Colonic mucosa (tissue), 4 donors: ENCODE results near the gene PNMA8A. TPM values are rescaled to one million over a fixed set of nuclear protein-coding genes. Genes with fewer than 3 reads are reported as not detected.

Experiments
- DNase-seq: peaks from one replicate; pipeline ENCODE4 v3.0.0-alpha.2; 2020
- H3K27ac ChIP-seq: fragments of 200-600 bp; one replicate; pipeline ENCODE4 v1.8.0; 2021
- H3K27me3 ChIP-seq: fragments of 200-600 bp; one replicate; pipeline ENCODE4 v1.8.0; 2021
- H3K36me3 ChIP-seq: fragments of 200-600 bp; one replicate; pipeline ENCODE4 v1.8.0; 2021
- H3K4me1 ChIP-seq: fragments of 200-600 bp; one replicate; pipeline ENCODE4 v1.8.0; 2021; ENCODE audit warnings: mild to moderate bottlenecking
- H3K4me3 ChIP-seq: fragments of 200-600 bp; one replicate; pipeline ENCODE4 v1.8.0; 2021
- H3K9ac ChIP-seq, 2 donors: one replicate each; pipeline ENCODE4 v1.7.0; 2013; ENCODE audit warnings: control low read depth in 2 of 2, low read depth in 2 of 2, low read length in 2 of 2
- H3K9me3 ChIP-seq: fragments of 200-600 bp; one replicate; pipeline ENCODE4 v1.8.0; 2021
- CTCF ChIP-seq: fragments of 200-600 bp; IDR thresholded peaks from one replicate; pipeline ENCODE4 v1.8.0; 2022; ENCODE audit warnings: antibody characterized with exemption, mild to moderate bottlenecking
- intact Hi-C: fragments of 100-400 bp; cut with DNase I; formaldehyde crosslinking; loops from one replicate; pipeline ENCODE4 v1.14.1; 2022
- total RNA-seq, 2 donors: library from RNA; stranded (reverse); fragmentation: NEBNext Ultra II Directional in 1 of 2; extraction: Animal tissue kit (Norgen Biotek cat#: 25700) in 1 of 2; gene quantifications; one replicate each; pipeline ENCODE4 v1.2.1, GENCODE V29; 2021
- donor health status: healthy.
- donor health status: DM: no; HTN: no; CAD: no.
- donor health status: DM: no; HTN: no; CAD: no.

The PNMA8A gene
- total RNA-seq, 2 donors from 2014 or later = 0.35 to 1.2 TPM

- no peak overlapping the region for H3K27ac ChIP-seq
- intact Hi-C loops = no loop called here
- no peak for DNase-seq
- no peaks in the 10 kb centered on the region for H3K9me3 ChIP-seq
- no peak overlapping the region for H3K9ac ChIP-seq
- peaks cover 25% of the 10 kb centered on the region for H3K27me3 ChIP-seq
- H3K36me3 ChIP-seq = no peaks in the 10 kb centered on the region
- no peak for TF ChIP-seq CTCF
- peaks cover 4% of the 10 kb centered on the region for H3K4me1 ChIP-seq
- no peak overlapping the region for H3K4me3 ChIP-seq
These were observed 20.8 kb upstream of the PNMA8A start for GRCh38 chr19:46491975-46492682.

- no peak overlapping the region for H3K9ac ChIP-seq
- no peaks in the 10 kb centered on the region for H3K36me3 ChIP-seq
- H3K4me1 ChIP-seq = peaks cover 4% of the 10 kb centered on the region
- H3K27me3 ChIP-seq = peaks cover 25% of the 10 kb centered on the region
- TF ChIP-seq CTCF = no peak
- H3K9me3 ChIP-seq = no peaks in the 10 kb centered on the region
- DNase-seq = no peak
- intact Hi-C loops = no loop called here
- no peak overlapping the region for H3K27ac ChIP-seq
- no peak overlapping the region for H3K4me3 ChIP-seq
These were observed 19.4 kb upstream of the PNMA8A start for GRCh38 chr19:46490774-46491173.

DNA sequence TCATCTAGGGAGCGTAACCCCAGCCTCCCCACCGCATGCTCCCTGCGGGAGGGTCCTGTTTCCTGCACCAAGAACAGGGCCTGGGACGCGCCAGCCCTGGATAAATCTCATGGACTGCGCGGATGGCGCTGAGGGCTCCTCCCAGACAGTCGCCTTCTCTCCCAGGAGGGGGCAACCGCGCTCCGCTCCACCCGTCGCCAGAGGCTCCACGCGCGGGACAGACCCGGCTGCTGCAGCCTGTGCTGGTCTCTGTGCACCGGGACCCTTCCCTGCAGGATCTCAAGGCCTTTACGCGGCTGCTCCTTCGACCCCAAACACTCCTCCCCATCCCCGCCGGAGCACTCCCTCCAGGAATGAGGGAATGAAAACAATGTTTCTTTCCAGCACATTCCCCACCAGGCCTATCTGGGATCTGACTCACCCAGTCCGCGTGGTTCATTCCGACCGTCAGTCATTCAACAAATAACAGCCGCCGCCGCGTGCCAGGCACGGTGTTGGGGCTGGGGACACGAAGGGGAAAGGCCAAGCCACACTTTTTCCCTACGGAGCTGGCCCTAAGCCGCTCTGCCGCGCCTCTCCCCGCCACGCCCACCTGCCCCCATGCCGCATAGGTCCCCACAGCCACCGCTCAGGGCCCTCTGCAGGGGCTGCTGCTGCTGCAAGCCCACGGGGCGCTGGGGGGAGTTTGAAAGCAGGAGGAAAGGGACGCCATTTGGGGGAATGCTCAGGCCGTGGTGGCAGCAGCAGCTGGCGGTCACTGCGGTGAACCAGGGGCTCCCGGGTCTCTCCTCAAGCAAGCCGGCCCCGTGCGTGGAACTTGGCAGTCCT, 18.3 kb upstream of the PNMA8A start:
- Histone ChIP-seq H3K9ac (no peak overlapping the region), H3K4me1 (peaks cover 4% of the 10 kb centered on the region), H3K9me3 (no peaks in the 10 kb centered on the region), H3K36me3 (no peaks in the 10 kb centered on the region), H3K27me3 (peaks cover 25% of the 10 kb centered on the region), H3K4me3 (no peak overlapping the region), H3K27ac (no peak overlapping the region)
- intact Hi-C loops = loop anchor here (2.0 kb wide), 2 partner anchors 89 to 211 kb away; no protein-coding TSS in a partner anchor
- no peak for TF ChIP-seq CTCF
- DNase-seq = no peak

DNA sequence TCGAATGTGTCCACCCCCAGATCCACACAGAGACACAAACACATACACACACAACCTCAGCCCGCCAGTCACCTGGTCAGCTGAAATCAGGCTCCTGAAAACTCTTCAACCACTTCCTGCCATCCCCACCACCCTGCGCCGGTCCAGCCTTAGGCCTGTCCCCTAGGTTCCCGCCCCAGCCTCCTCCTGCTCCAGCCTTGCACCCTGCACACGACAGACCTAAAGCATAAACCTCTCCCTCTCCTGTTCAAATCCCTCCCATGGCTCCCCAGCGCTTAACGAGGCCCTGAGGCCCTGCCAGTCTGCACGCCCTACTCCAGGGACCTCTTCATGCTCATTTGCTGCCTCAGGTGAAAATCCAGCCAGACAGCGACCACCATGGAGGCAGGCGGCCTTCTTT, 17.2 kb upstream of the PNMA8A start:
- no peaks in the 10 kb centered on the region for H3K9me3 ChIP-seq
- DNase-seq = no peak
- no peak overlapping the region for H3K27ac ChIP-seq
- no peak for TF ChIP-seq CTCF
- H3K4me3 ChIP-seq = no peak overlapping the region
- peaks cover 25% of the 10 kb centered on the region for H3K27me3 ChIP-seq
- H3K36me3 ChIP-seq = no peaks in the 10 kb centered on the region
- intact Hi-C loops = loop anchor here (2.0 kb wide), 2 partner anchors 88 to 210 kb away; no protein-coding TSS in a partner anchor
- peaks cover 4% of the 10 kb centered on the region for H3K4me1 ChIP-seq
- no peak overlapping the region for H3K9ac ChIP-seq

- peaks cover 4% of the 10 kb centered on the region for H3K4me1 ChIP-seq
- intact Hi-C loops = loop anchor here (2.0 kb wide), 2 partner anchors 87 to 209 kb away; no protein-coding TSS in a partner anchor
- TF ChIP-seq CTCF = peak; percentile 82
- peaks cover 24% of the 10 kb centered on the region for H3K27me3 ChIP-seq
- peak; percentile 77 for DNase-seq
- peak overlapping the region in 1 of 2 donors; percentile 30 for H3K9ac ChIP-seq
- no peaks in the 10 kb centered on the region for H3K9me3 ChIP-seq
- H3K36me3 ChIP-seq = no peaks in the 10 kb centered on the region
- no peak overlapping the region for H3K4me3 ChIP-seq
- no peak overlapping the region for H3K27ac ChIP-seq
These were observed 16.6 kb upstream of the PNMA8A start for GRCh38 chr19:46487802-46488445.
